Measurements from ENCODE around the gene CAPN1.

The CAPN1 gene

DNA sequence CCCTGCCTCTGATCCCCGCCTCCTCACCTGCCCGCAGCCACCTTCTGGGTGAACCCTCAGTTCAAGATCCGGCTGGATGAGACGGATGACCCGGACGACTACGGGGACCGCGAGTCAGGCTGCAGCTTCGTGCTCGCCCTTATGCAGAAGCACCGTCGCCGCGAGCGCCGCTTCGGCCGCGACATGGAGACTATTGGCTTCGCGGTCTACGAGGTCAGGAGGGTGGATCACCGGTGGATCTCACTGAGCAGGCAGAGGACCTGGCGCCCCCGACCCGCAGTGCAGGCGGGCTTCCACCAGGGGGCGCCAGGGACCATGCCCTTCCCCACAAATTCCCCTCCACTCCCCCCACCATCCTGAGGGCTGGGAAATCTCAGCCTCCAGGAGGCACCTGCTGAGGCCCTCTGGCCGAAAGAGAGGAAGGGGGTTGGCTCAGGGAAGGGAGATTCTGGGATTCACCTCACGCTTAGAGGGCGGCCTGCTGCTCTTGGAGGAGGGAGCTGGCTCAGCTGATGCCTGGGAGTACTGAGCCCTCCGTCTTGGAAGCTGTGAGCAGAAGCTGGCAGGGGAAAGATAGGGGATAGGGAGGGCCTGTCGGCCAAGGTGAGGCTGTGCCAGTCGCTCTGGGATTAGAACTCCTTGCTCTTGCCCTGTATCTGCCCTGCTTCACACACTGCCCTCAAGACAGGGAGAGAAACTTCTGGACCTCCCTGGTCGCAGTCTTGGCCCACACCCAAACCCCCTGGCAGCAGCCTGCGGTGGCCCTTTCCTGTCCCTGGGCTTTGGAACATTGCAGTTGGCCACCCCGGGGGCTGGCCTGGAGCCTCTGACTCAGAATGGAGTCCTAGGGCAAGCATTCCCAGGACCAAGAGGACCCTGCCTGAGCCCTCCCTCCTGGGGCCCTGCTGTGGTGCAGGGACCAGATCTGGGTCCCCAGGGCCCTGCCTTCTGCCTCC, 23.2 kb downstream of the CAPN1 start:
- DNase-seq = peak; percentile 37

DNA sequence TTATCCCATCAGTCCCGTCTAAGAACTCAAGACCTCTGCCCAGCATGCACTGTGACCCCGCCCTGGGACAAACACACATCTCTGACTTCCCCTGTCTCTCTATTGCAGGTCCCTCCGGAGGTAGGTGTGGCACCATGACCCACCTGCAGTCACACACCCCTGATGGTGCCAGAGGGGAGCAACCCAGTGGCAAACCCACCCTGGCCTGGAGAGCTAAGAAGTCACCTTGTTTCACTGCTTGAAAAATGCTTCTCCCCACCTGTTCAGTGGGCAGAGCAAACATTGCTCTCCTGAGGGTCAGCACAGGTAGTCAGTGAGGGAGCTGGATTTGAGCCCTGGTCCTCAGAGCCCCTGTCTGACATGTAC, 23.9 kb downstream of the CAPN1 start:
- DNase-seq = no peak

DNA sequence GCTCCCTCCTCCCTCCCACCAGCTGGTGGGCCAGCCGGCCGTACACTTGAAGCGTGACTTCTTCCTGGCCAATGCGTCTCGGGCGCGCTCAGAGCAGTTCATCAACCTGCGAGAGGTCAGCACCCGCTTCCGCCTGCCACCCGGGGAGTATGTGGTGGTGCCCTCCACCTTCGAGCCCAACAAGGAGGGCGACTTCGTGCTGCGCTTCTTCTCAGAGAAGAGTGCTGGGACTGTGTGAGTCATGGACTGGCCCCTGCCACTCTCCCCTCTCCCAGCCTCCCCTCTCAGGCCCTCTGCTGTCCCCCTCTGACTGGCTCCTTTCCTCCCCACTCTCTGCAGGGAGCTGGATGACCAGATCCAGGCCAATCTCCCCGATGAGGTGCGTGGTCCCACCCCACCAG, 24.7 kb downstream of the CAPN1 start:
- DNase-seq = no peak

DNA sequence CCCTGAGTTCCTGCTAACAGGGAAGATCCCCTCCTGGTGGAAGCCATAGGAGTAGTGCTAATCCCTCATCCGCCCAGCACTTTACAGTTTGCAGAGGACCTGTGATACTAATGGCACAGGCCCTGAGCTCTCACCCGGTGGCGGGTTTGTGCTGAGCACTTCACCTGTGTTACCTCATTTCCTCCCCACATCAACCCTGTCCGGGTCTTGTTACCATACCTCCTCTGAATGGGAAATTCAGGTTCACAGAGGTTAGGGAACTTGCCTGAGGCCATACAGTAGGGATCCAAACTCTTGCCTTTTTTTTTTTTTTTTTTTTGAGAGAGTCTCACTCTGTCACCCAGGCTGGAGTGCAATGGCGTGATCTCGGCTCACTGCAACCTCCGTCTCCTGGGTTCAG, 25.2 kb downstream of the CAPN1 start:
- no peak for DNase-seq

DNA sequence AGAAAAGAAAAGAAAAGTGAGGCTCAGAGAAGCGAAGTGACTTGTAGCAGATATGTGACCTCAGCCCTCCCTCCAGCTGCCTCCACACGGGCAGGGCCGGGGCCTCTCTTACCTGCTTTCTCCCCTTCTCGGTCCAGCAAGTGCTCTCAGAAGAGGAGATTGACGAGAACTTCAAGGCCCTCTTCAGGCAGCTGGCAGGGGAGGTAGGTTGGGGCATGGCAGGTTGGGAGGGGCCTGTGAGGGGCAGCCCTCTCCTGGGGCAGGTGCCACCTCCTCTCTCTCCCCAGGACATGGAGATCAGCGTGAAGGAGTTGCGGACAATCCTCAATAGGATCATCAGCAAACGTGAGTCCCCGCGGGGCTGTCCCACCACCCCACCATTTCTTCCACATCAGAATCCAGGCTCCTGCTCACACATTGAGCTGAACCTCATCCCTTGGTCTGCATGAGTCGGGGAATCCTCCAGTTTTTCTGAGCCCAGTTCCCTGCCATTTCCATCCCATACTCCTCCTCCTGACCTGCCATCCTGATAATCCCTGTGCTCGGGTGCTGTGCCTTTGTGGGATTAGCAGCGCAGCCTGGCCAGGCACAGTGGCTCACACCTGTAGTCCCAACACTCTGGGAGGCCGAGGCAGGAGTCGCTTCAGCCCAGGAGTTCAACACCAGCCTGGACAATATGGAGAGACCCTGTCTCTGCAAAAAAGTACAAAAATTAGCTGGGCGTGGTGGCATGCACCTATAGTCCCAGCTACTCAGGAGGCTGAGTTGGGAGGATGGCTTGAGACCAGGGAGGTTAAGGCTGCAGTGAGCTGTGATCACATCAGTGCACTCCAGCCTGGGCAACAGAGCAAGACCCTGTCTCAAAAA, 26.4 kb downstream of the CAPN1 start:
- DNase-seq = no peak

DNA sequence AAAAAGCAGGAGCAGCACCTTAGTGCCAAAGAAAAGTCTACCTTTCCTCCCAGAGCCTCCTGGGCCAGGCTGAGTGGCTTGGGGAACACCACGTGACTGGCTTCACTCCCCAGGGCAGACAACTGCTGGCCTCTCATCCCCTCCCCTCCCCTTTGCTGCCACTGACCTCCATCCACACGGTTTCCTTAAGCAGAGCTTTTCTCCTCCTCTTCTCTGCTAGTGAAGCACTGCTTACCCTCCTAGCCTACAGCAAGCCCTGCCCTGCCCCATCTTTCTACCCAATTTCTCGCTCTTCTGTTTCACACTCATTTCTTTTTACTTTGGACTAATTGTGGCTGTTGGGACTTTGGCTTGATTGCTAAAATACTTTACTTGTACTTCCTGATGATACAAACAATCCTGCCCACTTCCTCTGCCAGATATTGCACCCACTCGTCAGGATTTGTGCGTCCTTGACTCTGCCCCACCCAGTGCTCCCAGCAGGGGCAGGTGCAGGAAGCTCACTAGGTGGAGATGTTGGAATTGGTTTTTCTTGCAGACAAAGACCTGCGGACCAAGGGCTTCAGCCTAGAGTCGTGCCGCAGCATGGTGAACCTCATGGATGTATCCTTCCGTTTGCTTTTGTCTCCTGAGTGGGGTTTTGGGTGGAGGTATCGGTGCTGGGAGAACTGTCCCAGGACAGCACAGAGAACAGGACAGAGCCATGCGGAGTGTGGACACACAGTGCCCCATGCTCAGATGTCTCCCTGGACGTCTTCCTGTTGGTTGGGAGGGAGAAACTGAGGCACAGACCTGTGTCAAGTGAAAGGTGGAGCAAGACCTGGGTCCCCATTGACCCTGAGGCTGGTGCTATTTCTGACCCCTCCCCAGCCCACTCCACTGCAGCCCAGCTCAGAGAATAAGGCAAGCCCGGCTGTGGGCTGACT, 27.3 kb downstream of the CAPN1 start:
- DNase-seq = no peak

DNA sequence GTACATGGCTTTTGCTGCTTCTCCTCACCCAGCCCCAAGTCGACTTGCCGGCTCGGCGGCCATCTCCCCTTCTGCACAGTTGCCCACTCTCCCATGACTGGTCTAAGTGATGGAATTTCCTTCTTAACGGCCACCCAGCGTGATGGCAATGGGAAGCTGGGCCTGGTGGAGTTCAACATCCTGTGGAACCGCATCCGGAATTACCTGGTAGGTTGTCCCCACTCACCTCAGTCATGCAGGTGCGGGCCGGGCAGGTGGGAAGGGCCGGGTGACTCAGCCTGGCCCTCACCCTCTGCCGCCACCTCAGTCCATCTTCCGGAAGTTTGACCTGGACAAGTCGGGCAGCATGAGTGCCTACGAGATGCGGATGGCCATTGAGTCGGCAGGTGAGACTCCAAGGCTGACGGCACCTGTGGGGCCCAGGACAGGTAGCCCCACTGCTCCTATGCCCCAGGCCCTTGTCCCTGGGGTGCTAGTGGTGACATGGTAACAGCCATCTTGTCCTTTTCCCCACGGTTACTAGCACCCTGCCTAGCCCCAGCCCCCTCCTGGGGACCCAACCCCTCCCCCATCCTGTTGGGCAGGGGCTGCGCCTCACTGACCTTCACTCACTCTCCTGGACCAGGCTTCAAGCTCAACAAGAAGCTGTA, 28.1 kb downstream of the CAPN1 start:
- no peak for DNase-seq

DNA sequence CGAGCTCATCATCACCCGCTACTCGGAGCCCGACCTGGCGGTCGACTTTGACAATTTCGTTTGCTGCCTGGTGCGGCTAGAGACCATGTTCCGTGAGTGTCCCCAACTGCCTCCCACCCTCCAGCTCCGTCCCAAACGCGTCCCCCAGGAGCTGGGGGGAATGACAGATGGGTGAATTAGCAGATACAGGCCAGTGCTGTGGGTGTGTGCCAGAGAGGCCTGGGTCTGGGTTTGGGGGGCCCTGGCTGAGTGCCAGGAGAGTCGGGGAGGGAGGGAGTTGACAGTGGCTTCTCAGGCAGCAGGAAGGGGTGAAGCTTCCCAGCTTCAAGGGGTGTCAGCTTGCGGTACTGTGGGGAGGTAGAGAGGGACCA, 28.6 kb downstream of the CAPN1 start:
- no peak for DNase-seq

DNA sequence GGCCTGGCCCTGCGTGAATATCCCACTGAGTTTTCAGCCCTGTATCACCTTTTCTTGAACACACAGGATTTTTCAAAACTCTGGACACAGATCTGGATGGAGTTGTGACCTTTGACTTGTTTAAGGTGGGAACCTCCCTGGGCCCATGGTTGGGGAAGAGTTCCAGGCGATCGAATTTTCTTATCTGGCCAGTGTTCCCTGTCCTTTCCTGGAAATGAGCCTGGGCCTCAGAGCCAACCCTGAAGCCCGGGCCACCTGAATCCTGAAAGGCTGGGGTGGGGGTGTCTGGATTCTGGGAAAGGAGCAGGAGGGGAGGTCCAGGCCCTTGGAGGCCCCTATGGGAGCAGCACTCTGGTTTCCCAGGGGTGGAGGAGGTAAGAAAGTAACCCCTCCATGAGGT, 29.0 kb downstream of the CAPN1 start:
- DNase-seq = no peak

DNA sequence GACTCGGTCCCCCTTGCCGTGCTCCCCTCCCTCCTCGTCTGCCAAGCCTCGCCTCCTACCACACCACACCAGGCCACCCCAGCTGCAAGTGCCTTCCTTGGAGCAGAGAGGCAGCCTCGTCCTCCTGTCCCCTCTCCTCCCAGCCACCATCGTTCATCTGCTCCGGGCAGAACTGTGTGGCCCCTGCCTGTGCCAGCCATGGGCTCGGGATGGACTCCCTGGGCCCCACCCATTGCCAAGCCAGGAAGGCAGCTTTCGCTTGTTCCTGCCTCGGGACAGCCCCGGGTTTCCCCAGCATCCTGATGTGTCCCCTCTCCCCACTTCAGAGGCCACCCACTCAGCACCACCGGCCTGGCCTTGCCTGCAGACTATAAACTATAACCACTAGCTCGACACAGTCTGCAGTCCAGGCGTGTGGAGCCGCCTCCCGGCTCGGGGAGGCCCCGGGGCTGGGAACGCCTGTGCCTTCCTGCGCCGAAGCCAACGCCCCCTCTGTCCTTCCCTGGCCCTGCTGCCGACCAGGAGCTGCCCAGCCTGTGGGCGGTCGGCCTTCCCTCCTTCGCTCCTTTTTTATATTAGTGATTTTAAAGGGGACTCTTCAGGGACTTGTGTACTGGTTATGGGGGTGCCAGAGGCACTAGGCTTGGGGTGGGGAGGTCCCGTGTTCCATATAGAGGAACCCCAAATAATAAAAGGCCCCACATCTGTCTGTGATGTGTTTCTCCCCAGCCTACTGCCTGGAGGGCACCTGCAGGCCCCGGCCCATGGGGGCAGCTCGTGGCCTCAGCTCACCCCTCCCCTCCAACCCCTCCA, 29.8 kb downstream of the CAPN1 start:
- DNase-seq = no peak

DNA sequence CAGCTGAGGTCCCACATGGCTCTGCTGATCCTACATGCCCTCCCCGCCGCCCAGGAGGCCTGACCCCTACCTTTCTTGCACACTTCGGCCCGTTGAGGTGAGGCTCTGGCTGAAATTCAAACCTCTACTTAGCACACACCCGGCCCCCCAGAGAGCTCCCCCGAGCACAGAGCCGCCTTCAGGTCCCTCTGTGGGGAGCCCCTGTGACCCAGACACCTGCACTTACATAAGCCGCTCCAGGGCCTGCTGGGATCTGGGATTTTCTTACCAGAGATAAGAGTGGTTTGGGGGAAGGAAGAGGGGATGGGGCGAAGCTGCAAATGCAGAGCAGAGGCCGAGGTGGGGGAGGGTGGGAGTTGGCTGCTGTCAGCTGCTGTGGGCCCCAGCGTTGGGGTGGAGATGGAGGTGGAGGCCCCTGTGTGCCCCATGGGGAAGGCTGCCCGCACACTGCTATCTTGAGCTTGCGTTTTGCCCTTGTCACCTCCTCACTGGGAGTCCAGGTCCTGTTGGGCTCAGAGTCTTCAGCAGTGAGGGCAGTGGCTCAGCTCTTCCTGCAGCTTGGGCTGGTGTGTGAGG, 30.6 kb downstream of the CAPN1 start:
- no peak for DNase-seq

DNA sequence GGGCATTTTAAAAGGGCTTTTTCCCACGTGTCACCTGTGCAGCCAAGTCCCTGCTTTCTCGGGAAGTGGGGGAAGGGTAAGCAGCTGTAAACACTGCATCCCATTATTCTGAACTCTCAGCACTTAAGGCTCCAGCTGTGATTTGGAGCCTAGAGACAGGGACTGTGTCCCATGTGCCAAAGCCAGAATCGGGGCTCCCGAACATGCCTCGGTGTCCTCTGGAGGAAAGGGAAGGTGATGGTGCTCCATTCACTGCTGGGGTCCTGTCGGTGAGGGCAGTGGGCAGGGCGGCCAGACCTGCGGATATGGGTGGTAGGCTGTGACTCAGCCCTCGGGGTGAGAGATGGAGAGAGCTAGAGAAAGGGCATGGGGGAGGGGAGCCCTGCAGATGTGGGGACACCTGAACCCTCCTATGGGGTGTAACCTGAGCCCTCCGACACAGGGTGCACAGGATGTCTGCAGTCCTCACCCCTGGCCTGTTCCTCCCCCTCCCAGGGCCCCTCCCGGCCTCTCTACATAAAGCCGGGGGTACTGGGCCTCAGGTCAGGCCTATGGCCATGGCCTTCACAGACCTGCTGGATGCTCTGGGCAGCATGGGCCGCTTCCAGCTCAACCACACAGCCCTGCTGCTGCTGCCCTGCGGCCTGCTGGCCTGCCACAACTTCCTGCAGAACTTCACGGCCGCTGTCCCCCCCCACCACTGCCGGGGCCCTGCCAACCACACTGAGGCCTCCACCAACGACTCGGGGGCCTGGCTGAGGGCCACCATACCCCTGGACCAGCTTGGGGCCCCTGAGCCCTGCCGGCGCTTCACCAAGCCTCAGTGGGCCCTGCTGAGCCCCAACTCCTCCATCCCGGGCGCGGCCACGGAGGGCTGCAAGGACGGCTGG, 31.8 kb downstream of the CAPN1 start:
- peak; percentile 88 for DNase-seq

DNA sequence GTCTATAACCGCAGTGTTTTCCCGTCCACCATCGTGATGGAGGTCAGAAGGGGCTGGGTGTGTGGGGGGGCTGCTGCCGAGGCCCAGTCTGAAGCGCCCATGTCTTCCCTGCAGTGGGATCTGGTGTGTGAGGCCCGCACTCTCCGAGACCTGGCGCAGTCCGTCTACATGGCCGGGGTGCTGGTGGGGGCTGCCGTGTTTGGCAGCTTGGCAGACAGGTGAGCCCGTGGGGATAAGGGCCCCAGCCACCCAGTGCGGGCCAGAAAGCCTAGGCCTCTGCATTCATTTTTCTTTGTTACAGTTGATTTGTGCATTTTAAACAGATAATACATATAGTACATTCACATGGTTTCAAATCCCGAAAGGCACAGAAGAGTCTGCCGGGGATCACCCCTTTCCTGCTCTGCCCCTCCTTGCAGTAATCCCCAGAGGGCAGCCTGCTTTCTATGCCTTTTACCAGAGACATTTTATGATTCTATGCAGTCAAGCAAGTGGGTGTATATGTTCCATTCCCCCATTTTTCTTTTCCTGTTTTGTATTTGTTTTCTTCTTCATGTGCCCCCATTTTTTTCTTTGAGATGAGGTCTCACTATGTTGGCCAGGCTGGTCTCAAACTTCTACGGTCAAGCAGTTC, 32.6 kb downstream of the CAPN1 start:
- DNase-seq = no peak

DNA sequence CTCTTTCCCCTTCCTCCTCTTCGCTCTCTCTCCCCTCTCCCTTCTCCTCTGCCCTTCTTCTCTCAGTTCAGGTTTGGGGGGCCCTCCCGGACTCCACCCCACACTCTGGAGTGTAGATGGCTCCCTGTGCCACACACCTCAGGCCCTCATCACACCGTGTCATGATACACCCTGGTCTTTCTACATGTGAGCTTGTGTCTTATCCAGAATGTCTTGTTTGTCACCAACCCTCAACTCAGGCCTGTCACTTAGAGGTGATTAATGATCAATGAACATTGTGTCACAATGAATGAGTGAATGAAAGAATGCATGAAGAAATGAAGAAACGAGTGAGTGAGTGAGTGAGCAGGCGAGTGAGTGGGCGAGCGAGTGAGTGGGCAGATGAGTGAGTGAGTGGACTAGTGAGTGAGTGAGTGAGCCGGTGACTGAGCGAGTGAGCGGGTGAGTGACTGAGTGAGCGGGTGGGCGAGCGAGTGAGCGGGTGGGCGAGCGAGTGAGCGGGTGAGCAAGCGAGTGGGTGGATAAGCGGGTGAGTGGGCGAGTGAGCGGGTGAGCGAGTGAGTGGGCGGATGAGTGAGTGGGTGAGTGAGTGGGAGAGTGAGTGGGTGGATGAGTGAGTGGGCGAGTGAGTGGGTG, 33.8 kb downstream of the CAPN1 start:
- no peak for DNase-seq

DNA sequence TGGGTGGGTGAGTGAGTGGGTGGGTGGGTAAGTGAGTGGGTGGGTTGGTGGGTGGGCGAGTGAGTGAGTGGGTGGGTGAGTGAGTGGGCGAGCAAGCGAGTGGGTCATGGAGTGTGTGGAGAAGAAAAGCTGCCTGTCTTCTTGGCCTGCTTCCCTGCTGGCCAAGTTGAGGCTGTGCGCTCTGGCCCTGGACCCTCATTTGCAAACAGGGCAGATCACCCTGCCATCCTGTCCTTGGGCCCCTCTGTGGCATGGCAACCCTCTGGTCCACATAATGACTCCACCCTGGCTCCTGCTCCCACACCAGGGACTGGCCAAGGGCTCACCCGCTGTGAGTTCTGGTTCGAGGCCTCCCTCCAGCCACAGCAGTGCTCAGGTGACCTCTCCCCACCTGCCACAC, 35.1 kb downstream of the CAPN1 start:
- DNase-seq = no peak

DNA sequence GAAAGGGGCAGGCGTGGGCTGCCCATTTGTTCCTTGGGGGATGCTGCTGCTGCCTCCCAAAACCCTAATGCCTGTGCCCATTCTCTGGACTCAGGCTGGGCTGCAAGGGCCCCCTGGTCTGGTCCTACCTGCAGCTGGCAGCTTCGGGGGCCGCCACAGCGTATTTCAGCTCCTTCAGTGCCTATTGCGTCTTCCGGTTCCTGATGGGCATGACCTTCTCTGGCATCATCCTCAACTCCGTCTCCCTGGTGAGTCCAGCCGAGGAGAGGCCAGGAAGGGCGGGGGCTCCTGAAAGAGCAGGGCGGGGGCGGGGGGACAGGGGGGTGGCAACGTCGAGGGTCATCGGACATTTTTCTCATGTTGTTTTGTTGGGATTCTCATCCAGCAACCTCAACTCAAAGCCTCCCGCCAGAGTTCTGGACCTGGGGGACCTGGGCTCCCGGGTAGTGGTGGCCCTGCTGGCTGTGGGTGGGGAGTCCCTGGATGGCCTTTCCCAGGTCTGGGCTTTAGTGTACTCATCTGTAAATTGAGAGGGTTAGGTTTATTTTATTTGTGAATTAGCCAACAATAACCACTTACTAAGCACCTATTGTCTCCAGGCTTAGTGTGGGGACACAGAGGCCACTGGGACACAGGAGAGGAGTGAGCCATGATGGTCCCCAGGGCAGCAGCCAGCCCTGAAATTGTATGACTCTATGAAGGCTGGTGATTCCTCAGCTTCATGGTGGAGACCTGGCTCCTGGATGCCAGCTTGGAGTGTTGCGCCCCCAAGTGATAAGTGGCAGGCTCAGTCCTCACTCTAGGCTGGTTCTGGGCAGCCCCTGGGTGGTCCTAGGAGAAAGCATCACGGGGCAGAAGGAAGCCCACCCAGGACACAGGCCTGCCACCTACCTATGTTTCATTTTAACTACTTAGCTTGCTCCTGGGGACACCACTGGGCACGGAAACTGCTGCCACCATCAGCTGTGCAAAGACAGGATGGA, 36.0 kb downstream of the CAPN1 start:
- no peak for DNase-seq

DNA sequence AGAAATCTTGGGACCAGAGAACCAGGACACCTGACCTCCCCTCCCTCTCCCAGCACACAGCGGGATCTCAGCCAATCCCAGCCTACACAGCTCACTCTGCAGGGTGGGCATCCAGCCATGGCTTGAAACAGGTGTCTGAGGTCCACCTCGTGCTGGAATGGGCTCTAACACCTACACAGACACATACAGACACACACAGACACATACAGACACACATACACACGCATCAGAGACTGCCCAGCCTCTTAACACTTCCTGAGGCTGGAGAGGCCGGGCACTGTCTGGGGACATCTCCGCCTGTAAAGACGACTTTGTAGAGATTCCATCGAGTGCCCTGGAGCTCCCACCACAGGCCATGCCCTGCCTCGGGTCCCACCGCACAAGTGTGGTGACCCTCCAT, 36.7 kb downstream of the CAPN1 start:
- DNase-seq = no peak

DNA sequence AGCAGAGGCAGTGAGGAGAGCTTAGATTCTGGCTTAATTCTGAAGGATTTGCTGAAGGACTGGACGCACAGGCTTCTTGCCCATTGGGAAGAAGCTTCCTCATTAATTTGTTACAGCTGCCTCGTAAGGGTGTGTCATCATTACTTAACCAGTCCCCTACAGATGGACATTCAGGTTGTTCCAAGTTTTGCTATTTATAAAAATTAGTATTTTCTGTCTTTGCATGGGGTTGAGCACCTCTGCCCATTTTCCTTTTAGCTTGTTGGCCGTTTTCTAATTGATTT, 38.1 kb downstream of the CAPN1 start:
- no peak for DNase-seq

All from NK-92 treated with Interleukin-12 subunit alpha and Interleukin-12 subunit beta, amount 100 ng/mL, for 24 hours (cell line).